Activated naive CD4-positive, alpha-beta T cell treated with anti-CD3 and anti-CD28 coated beads for 36 hours (primary cell): Measurements from ENCODE around the gene HIVEP1. TPM values are rescaled to one million over a fixed set of nuclear protein-coding genes. Genes with fewer than 3 reads are reported as not detected.

ENCODE experiments used
- CTCF ChIA-PET: fragments of 350-600 bp; sonication (Branson Sonifier 250); formaldehyde crosslinking; loops from one replicate; lab custom pipeline; 2021; ENCODE audit warnings: antibody characterized with exemption; lab: Charles Lee
- DNase-seq: peaks from one replicate; pipeline ENCODE4 v3.0.0-alpha.2; 2020
- H3K27ac Mint-ChIP-seq: one replicate; pipeline ENCODE4 v1.8.0; 2021; ENCODE audit warnings: mild to moderate bottlenecking, mixed read lengths
- H3K27me3 Mint-ChIP-seq: one replicate; pipeline ENCODE4 v1.8.0; 2021; ENCODE audit warnings: low read depth, mixed read lengths
- H3K36me3 Mint-ChIP-seq: one replicate; pipeline ENCODE4 v1.8.0; 2021; ENCODE audit warnings: low read depth, mixed read lengths
- H3K4me1 Mint-ChIP-seq: one replicate; pipeline ENCODE4 v1.8.0; 2021; ENCODE audit warnings: low read depth, mixed read lengths
- H3K4me3 Mint-ChIP-seq: one replicate; pipeline ENCODE4 v1.8.0; 2021; ENCODE audit warnings: mild to moderate bottlenecking, moderate library complexity, mixed read lengths
- H3K9me3 Mint-ChIP-seq: one replicate; pipeline ENCODE4 v1.8.0; 2021; ENCODE audit warnings: mixed read lengths
- intact Hi-C: fragments of 100-400 bp; cut with micrococcal nuclease; formaldehyde crosslinking; loops from one replicate; pipeline ENCODE4 v1.15.1; 2023
- total RNA-seq, 2 experiments: library from RNA; stranded (reverse); gene quantifications; one replicate each; pipeline ENCODE4 v1.2.3, GENCODE V29; 2021

HIVEP1 gene
- total RNA-seq, 2 experiments from 2014 or later: 43.6 to 47.9 TPM

- H3K4me1 Mint-ChIP-seq: peaks cover 66% of the 10 kb centered on the region
Observed at GRCh38 chr6:12037798-12038197, 25.7 kb downstream of the HIVEP1 start.

GRCh38 chr6:12039540-12040459, 27.7 kb downstream of the HIVEP1 start:
- CTCF ChIA-PET: interaction anchor here (0.5 kb wide), 1 partner anchor 328 kb away, joined by 3 read pairs; no protein-coding TSS in a partner anchor
- intact Hi-C loops: no loop called here
- H3K9me3 Mint-ChIP-seq: peaks cover 3% of the 10 kb centered on the region
- no peak for DNase-seq
- peaks cover 66% of the 10 kb centered on the region for H3K4me1 Mint-ChIP-seq
- no peaks in the 10 kb centered on the region for H3K27me3 Mint-ChIP-seq
- peaks cover 18% of the 10 kb centered on the region for H3K36me3 Mint-ChIP-seq
- no peak overlapping the region for H3K4me3 Mint-ChIP-seq
- H3K27ac Mint-ChIP-seq: peak overlapping the region; percentile 1

More at GRCh38 chr6:12037798-12038197, 25.7 kb downstream of the HIVEP1 start:
- peaks cover 13% of the 10 kb centered on the region for H3K36me3 Mint-ChIP-seq
- H3K9me3 Mint-ChIP-seq: peaks cover 3% of the 10 kb centered on the region
- peak overlapping the region; percentile 15 for H3K27ac Mint-ChIP-seq
- H3K4me3 Mint-ChIP-seq: peak overlapping the region; percentile 4
- CTCF ChIA-PET: interaction anchor here (0.6 to 0.9 kb wide), 3 partner anchors 16 to 383 kb away, joined by 3 to 4 read pairs (median 4); no protein-coding TSS in a partner anchor
- DNase-seq: peak; percentile 42
- H3K27me3 Mint-ChIP-seq: no peaks in the 10 kb centered on the region
- intact Hi-C loops: no loop called here

GRCh38 chr6:12047304-12047703, 35.2 kb downstream of the HIVEP1 start:
- DNase-seq: no peak
- CTCF ChIA-PET: no interaction called here
- peaks cover 16% of the 10 kb centered on the region for H3K36me3 Mint-ChIP-seq
- H3K27ac Mint-ChIP-seq: peak overlapping the region; percentile 89
- peaks cover 80% of the 10 kb centered on the region for H3K4me1 Mint-ChIP-seq
- H3K9me3 Mint-ChIP-seq: no peaks in the 10 kb centered on the region
- intact Hi-C loops: no loop called here
- no peak overlapping the region for H3K4me3 Mint-ChIP-seq
- no peaks in the 10 kb centered on the region for H3K27me3 Mint-ChIP-seq

- H3K27ac Mint-ChIP-seq: peak overlapping the region; percentile 89
- H3K4me1 Mint-ChIP-seq: peaks cover 84% of the 10 kb centered on the region
- peaks cover 16% of the 10 kb centered on the region for H3K36me3 Mint-ChIP-seq
- H3K4me3 Mint-ChIP-seq: no peak overlapping the region
- no peaks in the 10 kb centered on the region for H3K9me3 Mint-ChIP-seq
- no peaks in the 10 kb centered on the region for H3K27me3 Mint-ChIP-seq
- no peak for DNase-seq
- CTCF ChIA-PET: interaction anchor here (0.8 kb wide), 1 partner anchor 9 kb away, joined by 3 read pairs; no protein-coding TSS in a partner anchor
- intact Hi-C loops: loop anchor here (2.0 kb wide), 1 partner anchor 17 kb away; no protein-coding TSS in a partner anchor
Observed at GRCh38 chr6:12047792-12048432, 35.8 kb downstream of the HIVEP1 start.

GRCh38 chr6:12048609-12049008, 36.5 kb downstream of the HIVEP1 start:
- Mint-ChIP-seq H3K27ac (peak overlapping the region; percentile 89), H3K27me3 (no peaks in the 10 kb centered on the region), H3K4me1 (peaks cover 85% of the 10 kb centered on the region), H3K9me3 (no peaks in the 10 kb centered on the region), H3K36me3 (peaks cover 16% of the 10 kb centered on the region), H3K4me3 (peak overlapping the region; percentile 7)
- intact Hi-C loops: loop anchor here (2.0 kb wide), 1 partner anchor 16 kb away; no protein-coding TSS in a partner anchor
- CTCF ChIA-PET: no interaction called here
- no peak for DNase-seq

GRCh38 chr6:12049165-12049564, 37.1 kb downstream of the HIVEP1 start:
- Mint-ChIP-seq H3K36me3 (peaks cover 12% of the 10 kb centered on the region), H3K4me1 (peaks cover 85% of the 10 kb centered on the region), H3K27me3 (no peaks in the 10 kb centered on the region), H3K4me3 (no peak overlapping the region), H3K9me3 (no peaks in the 10 kb centered on the region), H3K27ac (peak overlapping the region; percentile 89)
- no peak for DNase-seq
- CTCF ChIA-PET: no interaction called here
- intact Hi-C loops: loop anchor here (2.0 kb wide), 1 partner anchor 16 kb away; no protein-coding TSS in a partner anchor

- Mint-ChIP-seq H3K36me3 (peaks cover 8% of the 10 kb centered on the region), H3K27ac (peak overlapping the region; percentile 88), H3K9me3 (no peaks in the 10 kb centered on the region), H3K27me3 (no peaks in the 10 kb centered on the region), H3K4me3 (peak overlapping the region; percentile 36), H3K4me1 (peaks cover 76% of the 10 kb centered on the region)
- CTCF ChIA-PET: interaction anchor here (1.1 kb wide), 1 partner anchor 14 kb away, joined by 3 read pairs; no protein-coding TSS in a partner anchor
- intact Hi-C loops: loop anchor here (1.0 to 5.0 kb wide), 6 partner anchors 8 to 338 kb away; no protein-coding TSS in a partner anchor
- DNase-seq: peak; percentile 83
Observed at GRCh38 chr6:12051861-12052368, 39.8 kb downstream of the HIVEP1 start.

- CTCF ChIA-PET: interaction anchor here (0.6 to 0.7 kb wide), 4 partner anchors 221 to 1273 kb away, joined by 3 to 4 read pairs (median 4); no protein-coding TSS in a partner anchor
- H3K4me1 Mint-ChIP-seq: peaks cover 58% of the 10 kb centered on the region
- no peaks in the 10 kb centered on the region for H3K27me3 Mint-ChIP-seq
- H3K9me3 Mint-ChIP-seq: no peaks in the 10 kb centered on the region
- H3K4me3 Mint-ChIP-seq: no peak overlapping the region
- intact Hi-C loops: no loop called here
- peak overlapping the region; percentile 11 for H3K27ac Mint-ChIP-seq
- DNase-seq: no peak
- peaks cover 4% of the 10 kb centered on the region for H3K36me3 Mint-ChIP-seq
Observed at GRCh38 chr6:12058172-12058961, 46.3 kb downstream of the HIVEP1 start.

GRCh38 chr6:12060780-12061609, 48.9 kb downstream of the HIVEP1 start:
- H3K27me3 Mint-ChIP-seq: no peaks in the 10 kb centered on the region
- peaks cover 72% of the 10 kb centered on the region for H3K4me1 Mint-ChIP-seq
- DNase-seq: peak; percentile 84
- H3K27ac Mint-ChIP-seq: peak overlapping the region; percentile 69
- no peaks in the 10 kb centered on the region for H3K9me3 Mint-ChIP-seq
- H3K4me3 Mint-ChIP-seq: peak overlapping the region; percentile 69
- CTCF ChIA-PET: no interaction called here
- intact Hi-C loops: loop anchor here (1.0 to 5.0 kb wide), 2 partner anchors 9 to 599 kb away; no protein-coding TSS in a partner anchor
- H3K36me3 Mint-ChIP-seq: peaks cover 12% of the 10 kb centered on the region

- H3K4me1 Mint-ChIP-seq: peaks cover 74% of the 10 kb centered on the region
- DNase-seq: no peak
- H3K27me3 Mint-ChIP-seq: no peaks in the 10 kb centered on the region
- H3K27ac Mint-ChIP-seq: no peak overlapping the region
- CTCF ChIA-PET: interaction anchor here (0.5 kb wide), 1 partner anchor 259 kb away, joined by 3 read pairs; no protein-coding TSS in a partner anchor
- no peak overlapping the region for H3K4me3 Mint-ChIP-seq
- intact Hi-C loops: loop anchor here (5.0 kb wide), 1 partner anchor 600 kb away; no protein-coding TSS in a partner anchor
- peaks cover 12% of the 10 kb centered on the region for H3K36me3 Mint-ChIP-seq
- no peaks in the 10 kb centered on the region for H3K9me3 Mint-ChIP-seq
Observed at GRCh38 chr6:12062605-12063004, 50.5 kb downstream of the HIVEP1 start.
